ENCODE results near the gene ZCCHC14.
"Not testable (repeated sequence)": the region's sequence is repeated elsewhere in the genome, so short reads cannot be mapped to it uniquely, and the experiment has no call there.

DNA sequence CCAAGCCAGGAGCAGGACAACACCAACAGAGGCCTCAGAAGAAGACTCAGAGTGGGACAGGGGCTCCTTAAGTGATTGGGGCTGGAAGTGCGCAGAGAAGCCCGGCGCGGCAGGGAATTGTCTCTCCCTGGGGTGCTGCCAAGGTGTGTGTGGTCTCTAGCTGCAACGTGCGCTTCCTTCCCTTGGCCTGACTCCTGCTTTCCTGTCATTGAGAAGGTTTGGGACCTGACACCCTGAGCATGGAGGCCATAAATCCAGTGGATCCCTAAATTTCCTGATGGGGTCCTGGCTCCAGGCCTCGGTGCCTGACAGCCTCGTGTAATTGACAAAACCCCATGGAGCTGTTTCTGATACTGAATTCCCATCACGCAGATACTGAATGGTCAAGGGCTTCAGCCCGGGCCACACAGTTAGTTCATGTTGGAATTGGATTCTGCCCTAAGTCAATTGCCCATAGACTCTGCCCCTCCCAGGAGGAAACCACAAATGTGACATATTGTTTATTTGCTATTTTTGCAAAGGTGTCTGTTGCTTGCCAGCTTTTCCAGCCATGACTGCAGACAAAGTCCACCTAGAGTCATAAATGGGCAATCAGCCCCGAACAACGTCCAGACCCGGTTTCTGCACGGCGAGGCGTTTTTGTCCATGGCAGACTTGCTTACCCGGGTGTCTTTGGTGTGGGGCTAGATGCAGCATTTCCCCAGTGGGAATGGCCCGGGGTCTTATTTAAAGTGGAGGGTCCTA, 4.4 kb upstream of the ZCCHC14 start:
- TF ChIP-seq, protein P1, sequence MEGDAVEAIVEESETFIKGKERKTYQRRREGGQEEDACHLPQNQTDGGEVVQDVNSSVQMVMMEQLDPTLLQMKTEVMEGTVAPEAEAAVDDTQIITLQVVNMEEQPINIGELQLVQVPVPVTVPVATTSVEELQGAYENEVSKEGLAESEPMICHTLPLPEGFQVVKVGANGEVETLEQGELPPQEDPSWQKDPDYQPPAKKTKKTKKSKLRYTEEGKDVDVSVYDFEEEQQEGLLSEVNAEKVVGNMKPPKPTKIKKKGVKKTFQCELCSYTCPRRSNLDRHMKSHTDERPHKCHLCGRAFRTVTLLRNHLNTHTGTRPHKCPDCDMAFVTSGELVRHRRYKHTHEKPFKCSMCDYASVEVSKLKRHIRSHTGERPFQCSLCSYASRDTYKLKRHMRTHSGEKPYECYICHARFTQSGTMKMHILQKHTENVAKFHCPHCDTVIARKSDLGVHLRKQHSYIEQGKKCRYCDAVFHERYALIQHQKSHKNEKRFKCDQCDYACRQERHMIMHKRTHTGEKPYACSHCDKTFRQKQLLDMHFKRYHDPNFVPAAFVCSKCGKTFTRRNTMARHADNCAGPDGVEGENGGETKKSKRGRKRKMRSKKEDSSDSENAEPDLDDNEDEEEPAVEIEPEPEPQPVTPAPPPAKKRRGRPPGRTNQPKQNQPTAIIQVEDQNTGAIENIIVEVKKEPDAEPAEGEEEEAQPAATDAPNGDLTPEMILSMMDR (IDR thresholded peaks at IDR 0.05), result not testable (repeated sequence)
- not testable (repeated sequence) for TF ChIP-seq EP300 (IDR thresholded peaks at IDR 0.05; ENCODE audit: low read depth)

Measured in transverse colon (tissue), 3 donors.